WTC11 (cell line): ENCODE results near the gene ADGRG7. TPM values are rescaled to one million over a fixed set of nuclear protein-coding genes. Genes with fewer than 3 reads are reported as not detected.

Source experiments
- ATAC-seq: fragments of 200-7000 bp; cut with Tn5 transposase; 2 replicates; pipeline ENCODE4 v1.10.0; 2021; ENCODE audit warnings: mild to moderate bottlenecking, moderate library complexity
- CTCF ChIA-PET: fragments of 300-600 bp; sonication (Branson Sonifier 250); formaldehyde crosslinking; loops from one replicate; lab custom pipeline; 2021; ENCODE audit warnings: antibody characterized with exemption; lab: Charles Lee
- POLR2A ChIA-PET: fragments of 350-600 bp; sonication (Branson Sonifier 250); formaldehyde crosslinking; loops from one replicate; lab custom pipeline; 2021; ENCODE audit warnings: antibody characterized with exemption; lab: Charles Lee
- DNase-seq: peaks from one replicate; pipeline ENCODE4 v3.0.0; 2021; ENCODE audit warnings: low spot score
- H3K27ac Mint-ChIP-seq: 2 replicates; pipeline ENCODE4 v1.8.0; 2021; ENCODE audit warnings: mixed read lengths
- H3K27me3 Mint-ChIP-seq: 2 replicates; pipeline ENCODE4 v1.8.0; 2021; ENCODE audit warnings: low read depth, mild to moderate bottlenecking, moderate library complexity, mixed read lengths
- H3K36me3 Mint-ChIP-seq: 2 replicates; pipeline ENCODE4 v1.8.0; 2021; ENCODE audit warnings: mixed read lengths
- H3K4me1 Mint-ChIP-seq: 2 replicates; pipeline ENCODE4 v1.8.0; 2022; ENCODE audit warnings: mixed read lengths
- H3K4me3 Mint-ChIP-seq: 2 replicates; pipeline ENCODE4 v1.8.0; 2021; ENCODE audit warnings: mild to moderate bottlenecking, moderate library complexity, mixed read lengths
- H3K9me3 Mint-ChIP-seq: 2 replicates; pipeline ENCODE4 v1.8.0; 2021; ENCODE audit warnings: mixed read lengths
- FOXK1 ChIP-seq: sonication (generic); formaldehyde crosslinking; IDR thresholded peaks from 2 replicates; pipeline ENCODE4 v1.8.0; 2022; ENCODE audit warnings: mild to moderate bottlenecking, moderate library complexity, missing genetic modification reagents
- IRF2 ChIP-seq: sonication (generic); formaldehyde crosslinking; IDR thresholded peaks from 2 replicates; pipeline ENCODE4 v1.8.0; 2022; ENCODE audit warnings: low read depth, missing genetic modification reagents, borderline replicate concordance
- NFYB ChIP-seq: sonication (generic); formaldehyde crosslinking; conservative IDR thresholded peaks from 2 replicates; pipeline ENCODE4 v1.8.0; 2022; ENCODE audit warnings: low read depth, missing genetic modification reagents
- TEAD1 ChIP-seq: sonication (generic); formaldehyde crosslinking; IDR thresholded peaks from 2 replicates; pipeline ENCODE4 v1.8.0; 2022; ENCODE audit warnings: mild to moderate bottlenecking, missing genetic modification reagents
- TP53 ChIP-seq: sonication (generic); formaldehyde crosslinking; IDR thresholded peaks from 2 replicates; pipeline ENCODE4 v1.8.1; 2023; ENCODE audit warnings: mild to moderate bottlenecking, missing genetic modification reagents
- ZBTB21 ChIP-seq: sonication (generic); formaldehyde crosslinking; IDR thresholded peaks from 2 replicates; pipeline ENCODE4 v1.8.1; 2023; ENCODE audit warnings: mild to moderate bottlenecking, missing genetic modification reagents, borderline replicate concordance
- ZNF219 ChIP-seq: sonication (generic); formaldehyde crosslinking; IDR thresholded peaks from 2 replicates; pipeline ENCODE4 v1.8.0; 2023; ENCODE audit warnings: missing genetic modification reagents, mild to moderate bottlenecking, borderline replicate concordance
- ZNF263 ChIP-seq: sonication (generic); formaldehyde crosslinking; IDR thresholded peaks from 2 replicates; pipeline ENCODE4 v1.8.1; 2022; ENCODE audit warnings: low read depth, mild to moderate bottlenecking, moderate library complexity, missing genetic modification reagents
- ZNF671 ChIP-seq: fragments of 250-450 bp; sonication (Bioruptor Pico); IDR thresholded peaks from 2 replicates; pipeline ENCODE4 v1.8.0; 2021; ENCODE audit warnings: mild to moderate bottlenecking
- total RNA-seq: library from RNA; stranded (reverse); gene quantifications from 3 replicates; pipeline ENCODE4 v1.2.3, GENCODE V29; 2021
- TF ChIP-seq, protein P1 (sequence below): sonication (generic); formaldehyde crosslinking; IDR thresholded peaks from 2 replicates; pipeline ENCODE4 v1.8.0; 2022; ENCODE audit warnings: mild to moderate bottlenecking, missing genetic modification reagents
- TF ChIP-seq, protein P2 (sequence below): sonication (generic); formaldehyde crosslinking; IDR thresholded peaks from 2 replicates; pipeline ENCODE4 v1.8.1; 2023; ENCODE audit warnings: mild to moderate bottlenecking, missing genetic modification reagents, moderate library complexity
- TF ChIP-seq, protein P3 (sequence below): sonication (generic); formaldehyde crosslinking; IDR thresholded peaks from 2 replicates; pipeline ENCODE4 v1.8.1; 2023; ENCODE audit warnings: mild to moderate bottlenecking, missing genetic modification reagents
- TF ChIP-seq, protein P4 (sequence below): sonication (generic); formaldehyde crosslinking; conservative IDR thresholded peaks from 2 replicates; pipeline ENCODE4 v1.8.1; 2022; ENCODE audit warnings: mild to moderate bottlenecking, missing genetic modification reagents
- TF ChIP-seq, protein P5 (sequence below): fragments of 250-450 bp; sonication (Bioruptor Pico); IDR thresholded peaks from 2 replicates; pipeline ENCODE4 v2.1.2; 2022; ENCODE audit warnings: mild to moderate bottlenecking, moderate library complexity
- TF ChIP-seq, protein P6 (sequence below): fragments of 250-450 bp; sonication (Bioruptor Pico); IDR thresholded peaks from 2 replicates; pipeline ENCODE4 v1.9.0; 2021; ENCODE audit warnings: mild to moderate bottlenecking
- TF ChIP-seq, protein P7 (sequence below): sonication (generic); formaldehyde crosslinking; IDR thresholded peaks from 2 replicates; pipeline ENCODE4 v1.8.1; 2023; ENCODE audit warnings: mild to moderate bottlenecking, missing genetic modification reagents, borderline replicate concordance
- TF ChIP-seq, protein P8 (sequence below): sonication (generic); formaldehyde crosslinking; IDR thresholded peaks from 2 replicates; pipeline ENCODE4 v1.8.0; 2022; ENCODE audit warnings: missing genetic modification reagents

Gene ADGRG7
- total RNA-seq, 1 experiment from 2014 or later: not detected

DNA sequence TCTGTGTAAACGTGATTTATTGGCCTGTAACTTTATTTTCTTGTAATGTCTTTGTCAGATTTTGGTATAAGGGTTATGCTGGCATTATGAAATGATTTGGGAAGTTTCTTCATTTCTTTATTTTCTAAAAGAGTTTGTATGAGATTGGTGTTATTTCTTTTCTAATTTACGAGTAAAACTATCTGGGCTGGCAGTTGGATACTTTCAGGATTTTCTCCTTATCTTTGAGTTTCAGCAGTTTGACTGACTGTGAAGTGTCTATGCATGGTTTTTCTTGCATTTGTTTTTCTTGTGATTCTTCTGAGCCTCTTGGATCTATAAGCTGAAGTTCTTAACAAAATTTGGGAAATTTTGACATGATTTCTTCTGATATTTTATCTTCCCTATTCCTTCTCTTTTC lies 18.1 kb downstream of the ADGRG7 start:
- Mint-ChIP-seq H3K4me1 (peaks cover 13% of the 10 kb centered on the region), H3K27me3 (no peaks in the 10 kb centered on the region), H3K36me3 (no peaks in the 10 kb centered on the region), H3K27ac (no peak overlapping the region), H3K4me3 (no peak overlapping the region), H3K9me3 (peaks cover 17% of the 10 kb centered on the region)
- TF ChIP-seq, protein P1, sequence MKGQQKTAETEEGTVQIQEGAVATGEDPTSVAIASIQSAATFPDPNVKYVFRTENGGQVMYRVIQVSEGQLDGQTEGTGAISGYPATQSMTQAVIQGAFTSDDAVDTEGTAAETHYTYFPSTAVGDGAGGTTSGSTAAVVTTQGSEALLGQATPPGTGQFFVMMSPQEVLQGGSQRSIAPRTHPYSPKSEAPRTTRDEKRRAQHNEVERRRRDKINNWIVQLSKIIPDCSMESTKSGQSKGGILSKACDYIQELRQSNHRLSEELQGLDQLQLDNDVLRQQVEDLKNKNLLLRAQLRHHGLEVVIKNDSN (CRISPR knock-in tag): no peak
- no peak for TF ChIP-seq ZNF263 (CRISPR knock-in tag)
- no peak for TF ChIP-seq ZNF671
- TF ChIP-seq NFYB (CRISPR knock-in tag): no peak
- TF ChIP-seq ZBTB21 (CRISPR knock-in tag): no peak
- TF ChIP-seq, protein P2, sequence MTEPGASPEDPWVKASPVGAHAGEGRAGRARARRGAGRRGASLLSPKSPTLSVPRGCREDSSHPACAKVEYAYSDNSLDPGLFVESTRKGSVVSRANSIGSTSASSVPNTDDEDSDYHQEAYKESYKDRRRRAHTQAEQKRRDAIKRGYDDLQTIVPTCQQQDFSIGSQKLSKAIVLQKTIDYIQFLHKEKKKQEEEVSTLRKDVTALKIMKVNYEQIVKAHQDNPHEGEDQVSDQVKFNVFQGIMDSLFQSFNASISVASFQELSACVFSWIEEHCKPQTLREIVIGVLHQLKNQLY (CRISPR knock-in tag): no peak
- no peak for TF ChIP-seq IRF2 (CRISPR knock-in tag)
- TF ChIP-seq, protein P3, sequence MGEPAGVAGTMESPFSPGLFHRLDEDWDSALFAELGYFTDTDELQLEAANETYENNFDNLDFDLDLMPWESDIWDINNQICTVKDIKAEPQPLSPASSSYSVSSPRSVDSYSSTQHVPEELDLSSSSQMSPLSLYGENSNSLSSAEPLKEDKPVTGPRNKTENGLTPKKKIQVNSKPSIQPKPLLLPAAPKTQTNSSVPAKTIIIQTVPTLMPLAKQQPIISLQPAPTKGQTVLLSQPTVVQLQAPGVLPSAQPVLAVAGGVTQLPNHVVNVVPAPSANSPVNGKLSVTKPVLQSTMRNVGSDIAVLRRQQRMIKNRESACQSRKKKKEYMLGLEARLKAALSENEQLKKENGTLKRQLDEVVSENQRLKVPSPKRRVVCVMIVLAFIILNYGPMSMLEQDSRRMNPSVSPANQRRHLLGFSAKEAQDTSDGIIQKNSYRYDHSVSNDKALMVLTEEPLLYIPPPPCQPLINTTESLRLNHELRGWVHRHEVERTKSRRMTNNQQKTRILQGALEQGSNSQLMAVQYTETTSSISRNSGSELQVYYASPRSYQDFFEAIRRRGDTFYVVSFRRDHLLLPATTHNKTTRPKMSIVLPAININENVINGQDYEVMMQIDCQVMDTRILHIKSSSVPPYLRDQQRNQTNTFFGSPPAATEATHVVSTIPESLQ (CRISPR knock-in tag): no peak
- TF ChIP-seq ZNF219 (CRISPR knock-in tag): no peak
- TF ChIP-seq, protein P4, sequence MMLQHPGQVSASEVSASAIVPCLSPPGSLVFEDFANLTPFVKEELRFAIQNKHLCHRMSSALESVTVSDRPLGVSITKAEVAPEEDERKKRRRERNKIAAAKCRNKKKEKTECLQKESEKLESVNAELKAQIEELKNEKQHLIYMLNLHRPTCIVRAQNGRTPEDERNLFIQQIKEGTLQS: no peak
- ChIA-PET POLR2A (no interaction called here), CTCF (no interaction called here)
- DNase-seq (no peak), ATAC-seq (no peak)

DNA sequence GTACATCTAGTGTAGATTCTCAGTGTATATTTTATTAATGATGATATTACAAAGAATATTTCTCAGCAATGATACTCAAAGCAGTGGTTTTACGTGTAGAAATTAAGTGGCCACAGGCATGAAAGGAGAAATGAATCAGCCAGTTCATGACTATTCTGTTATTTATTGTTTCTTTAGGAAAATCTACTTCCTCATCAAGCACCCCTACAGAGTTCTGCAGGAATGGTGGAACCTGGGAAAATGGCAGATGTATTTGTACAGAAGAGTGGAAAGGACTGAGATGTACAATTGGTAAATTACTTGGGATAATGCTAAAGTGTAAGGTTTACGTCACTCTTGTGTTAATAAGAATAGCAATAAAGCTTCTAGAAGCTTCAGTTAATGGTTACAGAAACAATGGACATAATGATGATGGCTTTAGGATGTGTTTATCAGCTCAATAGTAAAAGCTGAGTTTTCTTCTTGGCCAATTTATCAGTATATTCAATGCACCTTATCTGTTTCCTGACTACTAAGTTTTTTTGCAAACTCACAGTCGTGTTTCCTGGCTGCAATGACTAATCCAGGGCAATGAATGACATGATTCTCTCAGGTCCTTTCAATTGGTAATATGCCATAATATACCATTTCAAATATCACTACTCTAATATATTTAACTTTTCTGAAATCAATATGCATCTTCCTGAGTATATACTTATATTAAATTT lies 20.2 kb downstream of the ADGRG7 start:
- no peak overlapping the region for H3K27ac Mint-ChIP-seq

More for the DNA sequence above, 20.2 kb downstream of the ADGRG7 start:
- no peaks in the 10 kb centered on the region for H3K27me3 Mint-ChIP-seq
- no peaks in the 10 kb centered on the region for H3K36me3 Mint-ChIP-seq
- CTCF ChIA-PET: no interaction called here
- no peak for ATAC-seq
- no peak overlapping the region for H3K4me3 Mint-ChIP-seq
- H3K4me1 Mint-ChIP-seq: peaks cover 13% of the 10 kb centered on the region
- TF ChIP-seq ZNF219 (CRISPR knock-in tag): no peak
- TF ChIP-seq, protein P5, sequence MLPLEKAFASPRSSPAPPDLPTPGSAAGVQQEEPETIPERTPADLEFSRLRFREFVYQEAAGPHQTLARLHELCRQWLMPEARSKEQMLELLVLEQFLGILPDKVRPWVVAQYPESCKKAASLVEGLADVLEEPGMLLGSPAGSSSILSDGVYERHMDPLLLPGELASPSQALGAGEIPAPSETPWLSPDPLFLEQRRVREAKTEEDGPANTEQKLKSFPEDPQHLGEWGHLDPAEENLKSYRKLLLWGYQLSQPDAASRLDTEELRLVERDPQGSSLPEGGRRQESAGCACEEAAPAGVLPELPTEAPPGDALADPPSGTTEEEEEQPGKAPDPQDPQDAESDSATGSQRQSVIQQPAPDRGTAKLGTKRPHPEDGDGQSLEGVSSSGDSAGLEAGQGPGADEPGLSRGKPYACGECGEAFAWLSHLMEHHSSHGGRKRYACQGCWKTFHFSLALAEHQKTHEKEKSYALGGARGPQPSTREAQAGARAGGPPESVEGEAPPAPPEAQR (CRISPR knock-in tag): no peak
- TF ChIP-seq, protein P6, sequence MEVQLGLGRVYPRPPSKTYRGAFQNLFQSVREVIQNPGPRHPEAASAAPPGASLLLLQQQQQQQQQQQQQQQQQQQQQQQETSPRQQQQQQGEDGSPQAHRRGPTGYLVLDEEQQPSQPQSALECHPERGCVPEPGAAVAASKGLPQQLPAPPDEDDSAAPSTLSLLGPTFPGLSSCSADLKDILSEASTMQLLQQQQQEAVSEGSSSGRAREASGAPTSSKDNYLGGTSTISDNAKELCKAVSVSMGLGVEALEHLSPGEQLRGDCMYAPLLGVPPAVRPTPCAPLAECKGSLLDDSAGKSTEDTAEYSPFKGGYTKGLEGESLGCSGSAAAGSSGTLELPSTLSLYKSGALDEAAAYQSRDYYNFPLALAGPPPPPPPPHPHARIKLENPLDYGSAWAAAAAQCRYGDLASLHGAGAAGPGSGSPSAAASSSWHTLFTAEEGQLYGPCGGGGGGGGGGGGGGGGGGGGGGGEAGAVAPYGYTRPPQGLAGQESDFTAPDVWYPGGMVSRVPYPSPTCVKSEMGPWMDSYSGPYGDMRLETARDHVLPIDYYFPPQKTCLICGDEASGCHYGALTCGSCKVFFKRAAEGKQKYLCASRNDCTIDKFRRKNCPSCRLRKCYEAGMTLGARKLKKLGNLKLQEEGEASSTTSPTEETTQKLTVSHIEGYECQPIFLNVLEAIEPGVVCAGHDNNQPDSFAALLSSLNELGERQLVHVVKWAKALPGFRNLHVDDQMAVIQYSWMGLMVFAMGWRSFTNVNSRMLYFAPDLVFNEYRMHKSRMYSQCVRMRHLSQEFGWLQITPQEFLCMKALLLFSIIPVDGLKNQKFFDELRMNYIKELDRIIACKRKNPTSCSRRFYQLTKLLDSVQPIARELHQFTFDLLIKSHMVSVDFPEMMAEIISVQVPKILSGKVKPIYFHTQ: no peak
- no peak for TF ChIP-seq TP53
- no peak for TF ChIP-seq TEAD1
- TF ChIP-seq FOXK1 (CRISPR knock-in tag): no peak
- TF ChIP-seq ZNF671: no peak
- TF ChIP-seq, protein P7, sequence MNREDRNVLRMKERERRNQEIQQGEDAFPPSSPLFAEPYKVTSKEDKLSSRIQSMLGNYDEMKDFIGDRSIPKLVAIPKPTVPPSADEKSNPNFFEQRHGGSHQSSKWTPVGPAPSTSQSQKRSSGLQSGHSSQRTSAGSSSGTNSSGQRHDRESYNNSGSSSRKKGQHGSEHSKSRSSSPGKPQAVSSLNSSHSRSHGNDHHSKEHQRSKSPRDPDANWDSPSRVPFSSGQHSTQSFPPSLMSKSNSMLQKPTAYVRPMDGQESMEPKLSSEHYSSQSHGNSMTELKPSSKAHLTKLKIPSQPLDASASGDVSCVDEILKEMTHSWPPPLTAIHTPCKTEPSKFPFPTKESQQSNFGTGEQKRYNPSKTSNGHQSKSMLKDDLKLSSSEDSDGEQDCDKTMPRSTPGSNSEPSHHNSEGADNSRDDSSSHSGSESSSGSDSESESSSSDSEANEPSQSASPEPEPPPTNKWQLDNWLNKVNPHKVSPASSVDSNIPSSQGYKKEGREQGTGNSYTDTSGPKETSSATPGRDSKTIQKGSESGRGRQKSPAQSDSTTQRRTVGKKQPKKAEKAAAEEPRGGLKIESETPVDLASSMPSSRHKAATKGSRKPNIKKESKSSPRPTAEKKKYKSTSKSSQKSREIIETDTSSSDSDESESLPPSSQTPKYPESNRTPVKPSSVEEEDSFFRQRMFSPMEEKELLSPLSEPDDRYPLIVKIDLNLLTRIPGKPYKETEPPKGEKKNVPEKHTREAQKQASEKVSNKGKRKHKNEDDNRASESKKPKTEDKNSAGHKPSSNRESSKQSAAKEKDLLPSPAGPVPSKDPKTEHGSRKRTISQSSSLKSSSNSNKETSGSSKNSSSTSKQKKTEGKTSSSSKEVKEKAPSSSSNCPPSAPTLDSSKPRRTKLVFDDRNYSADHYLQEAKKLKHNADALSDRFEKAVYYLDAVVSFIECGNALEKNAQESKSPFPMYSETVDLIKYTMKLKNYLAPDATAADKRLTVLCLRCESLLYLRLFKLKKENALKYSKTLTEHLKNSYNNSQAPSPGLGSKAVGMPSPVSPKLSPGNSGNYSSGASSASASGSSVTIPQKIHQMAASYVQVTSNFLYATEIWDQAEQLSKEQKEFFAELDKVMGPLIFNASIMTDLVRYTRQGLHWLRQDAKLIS (CRISPR knock-in tag): no peak
- TF ChIP-seq, protein P8, sequence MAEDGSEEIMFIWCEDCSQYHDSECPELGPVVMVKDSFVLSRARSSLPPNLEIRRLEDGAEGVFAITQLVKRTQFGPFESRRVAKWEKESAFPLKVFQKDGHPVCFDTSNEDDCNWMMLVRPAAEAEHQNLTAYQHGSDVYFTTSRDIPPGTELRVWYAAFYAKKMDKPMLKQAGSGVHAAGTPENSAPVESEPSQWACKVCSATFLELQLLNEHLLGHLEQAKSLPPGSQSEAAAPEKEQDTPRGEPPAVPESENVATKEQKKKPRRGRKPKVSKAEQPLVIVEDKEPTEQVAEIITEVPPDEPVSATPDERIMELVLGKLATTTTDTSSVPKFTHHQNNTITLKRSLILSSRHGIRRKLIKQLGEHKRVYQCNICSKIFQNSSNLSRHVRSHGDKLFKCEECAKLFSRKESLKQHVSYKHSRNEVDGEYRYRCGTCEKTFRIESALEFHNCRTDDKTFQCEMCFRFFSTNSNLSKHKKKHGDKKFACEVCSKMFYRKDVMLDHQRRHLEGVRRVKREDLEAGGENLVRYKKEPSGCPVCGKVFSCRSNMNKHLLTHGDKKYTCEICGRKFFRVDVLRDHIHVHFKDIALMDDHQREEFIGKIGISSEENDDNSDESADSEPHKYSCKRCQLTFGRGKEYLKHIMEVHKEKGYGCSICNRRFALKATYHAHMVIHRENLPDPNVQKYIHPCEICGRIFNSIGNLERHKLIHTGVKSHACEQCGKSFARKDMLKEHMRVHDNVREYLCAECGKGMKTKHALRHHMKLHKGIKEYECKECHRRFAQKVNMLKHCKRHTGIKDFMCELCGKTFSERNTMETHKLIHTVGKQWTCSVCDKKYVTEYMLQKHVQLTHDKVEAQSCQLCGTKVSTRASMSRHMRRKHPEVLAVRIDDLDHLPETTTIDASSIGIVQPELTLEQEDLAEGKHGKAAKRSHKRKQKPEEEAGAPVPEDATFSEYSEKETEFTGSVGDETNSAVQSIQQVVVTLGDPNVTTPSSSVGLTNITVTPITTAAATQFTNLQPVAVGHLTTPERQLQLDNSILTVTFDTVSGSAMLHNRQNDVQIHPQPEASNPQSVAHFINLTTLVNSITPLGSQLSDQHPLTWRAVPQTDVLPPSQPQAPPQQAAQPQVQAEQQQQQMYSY (CRISPR knock-in tag): no peak
- H3K9me3 Mint-ChIP-seq: peaks cover 7% of the 10 kb centered on the region
- POLR2A ChIA-PET: no interaction called here
- DNase-seq: no peak
